ENCODE measurements around the gene MAGI2. TPM values are rescaled to one million over a fixed set of nuclear protein-coding genes. Genes with fewer than 3 reads are reported as not detected.

Gene MAGI2
- total and polyA plus RNA-seq, 2 of the 13 experiments (the other 11 are each of a cell fraction or from before 2014, with no cell fraction given), result 1.5 to 3.8 TPM

GRCh38 chr7:78734626-78735025 lies 718.8 kb downstream of the MAGI2 start:
- Histone ChIP-seq H2AFZ (ENCODE audit: low read length) (no peak overlapping the region), H3K4me3 (replicated peaks in 1 of 3; ENCODE audit: insufficient read depth in 1 of 3, low read depth in 2 of 3, low read length in 3 of 3) (no peak overlapping the region), H3K79me2 (ENCODE audit: insufficient read depth, low read length) (no peaks in the 10 kb centered on the region), H3K27me3 (ENCODE audit: control insufficient read depth in 1 of 2, insufficient read depth in 2 of 2, low read length in 2 of 2) (no peaks in the 10 kb centered on the region), H3K4me2 (ENCODE audit: low read depth, low read length) (no peak overlapping the region), H3K27ac (ENCODE audit: extremely low read length, insufficient read depth, low read length) (no peak overlapping the region), H3K36me3 (replicated peaks in 1 of 2; ENCODE audit: control insufficient read depth in 1 of 2, insufficient read depth in 2 of 2, low read length in 2 of 2) (no peaks in the 10 kb centered on the region), H3K4me1 (ENCODE audit: insufficient read depth, low read length) (no peaks in the 10 kb centered on the region), H4K20me1 (ENCODE audit: insufficient read depth, low read length) (no peaks in the 10 kb centered on the region), H3K9me3 (ENCODE audit: low read length) (no peaks in the 10 kb centered on the region), H3K9ac (ENCODE audit: insufficient read depth, low read depth, low read length) (no peak overlapping the region)
- intact Hi-C loops (cut with micrococcal nuclease; ENCODE audit: unreplicated experiment) (no loop called here), in situ Hi-C loops (cut with HindIII; ENCODE audit: extremely low pct_ligation_motif_present, low pct_unique_long_range_greater_than_20kb) (no loop called here)
- DNase-seq (ENCODE audit: low spot score) (no peak), ATAC-seq (no peak), FAIRE-seq (no peak)
- WGBS (ENCODE audit: low lambda C conversion rate), result 49% methylated on average over 6 of the region's 6 CpGs
- ChIA-PET POLR2A (no interaction called here), CTCF (ENCODE audit: low intra/inter-chr PET ratio, low total read pairs) (no interaction called here)
- no TSS peak for BruUV-seq (replicated peaks)
- no peak for TF ChIP-seq DBP (CRISPR knock-in tag; IDR thresholded peaks at IDR 0.05; ENCODE audit: not compliant biosample characterization)
- no peak for TF ChIP-seq DZIP1 (CRISPR knock-in tag; IDR thresholded peaks at IDR 0.05)
- no peak for TF ChIP-seq TARDBP (CRISPR knock-in tag; IDR thresholded peaks at IDR 0.05)
- TF ChIP-seq RBAK (CRISPR knock-in tag; IDR thresholded peaks at IDR 0.05), result peak; percentile 45; the same call in 1 of the 2 replicates
- no peak for TF ChIP-seq CBX5 (CRISPR knock-in tag; IDR thresholded peaks at IDR 0.05; ENCODE audit: borderline replicate concordance)

- in situ Hi-C loops (cut with HindIII; ENCODE audit: extremely low pct_ligation_motif_present, low pct_unique_long_range_greater_than_20kb), result no loop called here
- FAIRE-seq, result no peak
Observed at GRCh38 chr7:78720066-78720465, 733.4 kb downstream of the MAGI2 start.

More at GRCh38 chr7:78720066-78720465, 733.4 kb downstream of the MAGI2 start:
- CTCF ChIA-PET (ENCODE audit: low intra/inter-chr PET ratio, low total read pairs), result no interaction called here
- Histone ChIP-seq H3K27ac (ENCODE audit: extremely low read length, insufficient read depth, low read length) (no peak overlapping the region), H3K4me2 (ENCODE audit: low read depth, low read length) (no peak overlapping the region), H3K9ac (ENCODE audit: insufficient read depth, low read depth, low read length) (no peak overlapping the region), H3K9me3 (ENCODE audit: low read length) (no peaks in the 10 kb centered on the region), H4K20me1 (ENCODE audit: insufficient read depth, low read length) (no peaks in the 10 kb centered on the region), H3K27me3 (ENCODE audit: control insufficient read depth in 1 of 2, insufficient read depth in 2 of 2, low read length in 2 of 2) (no peaks in the 10 kb centered on the region), H3K79me2 (ENCODE audit: insufficient read depth, low read length) (no peaks in the 10 kb centered on the region), H2AFZ (ENCODE audit: low read length) (no peak overlapping the region), H3K4me1 (ENCODE audit: insufficient read depth, low read length) (peaks cover 7% of the 10 kb centered on the region), H3K36me3 (replicated peaks in 1 of 2; ENCODE audit: control insufficient read depth in 1 of 2, insufficient read depth in 2 of 2, low read length in 2 of 2) (no peaks in the 10 kb centered on the region), H3K4me3 (replicated peaks in 1 of 3; ENCODE audit: insufficient read depth in 1 of 3, low read depth in 2 of 3, low read length in 3 of 3) (no peak overlapping the region)
- no peak for ATAC-seq
- BruUV-seq (replicated peaks), result no TSS peak
- TF ChIP-seq E2F5 (CRISPR knock-in tag; conservative IDR thresholded peaks at IDR 0.05) (no peak), ZNF704 (CRISPR knock-in tag; IDR thresholded peaks at IDR 0.05; ENCODE audit: borderline replicate concordance) (no peak), FOXP1 (IDR thresholded peaks at IDR 0.05) (no peak), FOXP1 (CRISPR knock-in tag; IDR thresholded peaks at IDR 0.05) (no peak), ZNF747 (CRISPR knock-in tag; IDR thresholded peaks at IDR 0.05; ENCODE audit: borderline replicate concordance) (no peak), STAT6 (CRISPR knock-in tag; IDR thresholded peaks at IDR 0.05; ENCODE audit: borderline replicate concordance) (no peak)
- DNase-seq (ENCODE audit: low spot score), result no peak
- POLR2A ChIA-PET, result no interaction called here
- intact Hi-C loops (cut with micrococcal nuclease; ENCODE audit: unreplicated experiment), result no loop called here
